SK-N-SH (cell line): Measurements from ENCODE around the gene PLK2. TPM values are rescaled to one million over a fixed set of nuclear protein-coding genes. Genes with fewer than 3 reads are reported as not detected.

Experiments
- CTCF ChIA-PET: fragments of 300-600, 350-600 bp; formaldehyde crosslinking; extraction: SDS; loops from one replicate; lab custom pipeline; 2021; lab: Yijun Ruan, JAX
- POLR2A ChIA-PET: fragments of 350-600 bp; sonication (Branson Sonifier 250); formaldehyde crosslinking; extraction: SDS; loops from one replicate; lab custom pipeline; 2020; ENCODE audit warnings: antibody characterized with exemption, inconsistent platforms; lab: Yijun Ruan, JAX
- DNase-seq: peaks from one replicate; pipeline ENCODE4 v3.0.0; 2012
- H2AFZ ChIP-seq: fragments of 200-600 bp; sonication (generic); 2 replicates; pipeline ENCODE4 v1.8.1; 2016; ENCODE audit warnings: antibody characterized with exemption, mild to moderate bottlenecking, low read depth
- H3F3A ChIP-seq: fragments of 200-600 bp; sonication (generic); replicated peaks from 2 replicates; pipeline ENCODE3; 2016; ENCODE audit warnings: antibody characterized with exemption, mild to moderate bottlenecking; ENCODE audit not compliant: insufficient read depth
- H3K27ac ChIP-seq, 2 experiments: fragments of 200-500 bp in 1 of 2; fragments of 200-600 bp in 1 of 2; sonication (Bioruptor generic) in 1 of 2; sonication (generic), shearing (Covaris generic) in 1 of 2; 2 replicates each; pipeline versions ENCODE4 v1.5.1 to v1.6.1; 2014 to 2016; ENCODE audit warnings: low read depth in 2 of 2, inconsistent platforms in 1 of 2, low read length in 1 of 2, mild to moderate bottlenecking in 1 of 2, mixed read lengths in 1 of 2
- H3K27me3 ChIP-seq: fragments of 200-600 bp; sonication (generic), shearing (Covaris generic); 2 replicates; pipeline ENCODE4 v1.6.1; 2016; ENCODE audit warnings: mixed run types; ENCODE audit not compliant: insufficient read depth
- H3K36me3 ChIP-seq, 2 experiments: fragments of 200-500 bp in 1 of 2; fragments of 200-600 bp in 1 of 2; sonication (Bioruptor generic) in 1 of 2; sonication (generic) in 1 of 2; replicated peaks in 1 of 2; 2 replicates each; pipeline versions ENCODE3 to v1.5.1; 2014 to 2016; ENCODE audit warnings: low read length in 1 of 2, mild to moderate bottlenecking in 1 of 2; ENCODE audit not compliant: insufficient read depth in 2 of 2, control insufficient read depth in 1 of 2
- H3K4me1 ChIP-seq, 2 experiments: fragments of 200-500 bp in 1 of 2; fragments of 200-600 bp in 1 of 2; sonication (Bioruptor generic) in 1 of 2; sonication (generic), shearing (Covaris generic) in 1 of 2; 2 replicates each; pipeline versions ENCODE4 v1.5.1 to v1.6.1; 2014 to 2016; ENCODE audit warnings: low read depth in 1 of 2, low read length in 1 of 2, mixed run types in 1 of 2; ENCODE audit not compliant: insufficient read depth in 2 of 2, control insufficient read depth in 1 of 2
- H3K4me2 ChIP-seq: fragments of 200-600 bp; sonication (generic), shearing (Covaris generic); 2 replicates; pipeline ENCODE4 v1.6.1; 2017; ENCODE audit warnings: mixed run types
- H3K4me3 ChIP-seq, 2 experiments: fragments of 200-500 bp in 1 of 2; fragments of 200-600 bp in 1 of 2; sonication (Bioruptor generic) in 1 of 2; sonication (generic), shearing (Covaris generic) in 1 of 2; 2 replicates each; pipeline versions ENCODE4 v1.5.1 to v1.8.1; 2014 to 2016; ENCODE audit warnings: low read depth in 2 of 2, inconsistent platforms in 1 of 2, low read length in 1 of 2, mild to moderate bottlenecking in 1 of 2, mixed read lengths in 1 of 2, moderate library complexity in 1 of 2
- H3K79me2 ChIP-seq: fragments of 200-600 bp; sonication (generic); 2 replicates; pipeline ENCODE4 v1.8.1; 2017; ENCODE audit warnings: mild to moderate bottlenecking; ENCODE audit not compliant: insufficient read depth
- H3K9ac ChIP-seq: fragments of 200-600 bp; sonication (generic); 2 replicates; pipeline ENCODE4 v1.6.1; 2017; ENCODE audit warnings: mixed run types
- H3K9me2 ChIP-seq: fragments of 200-600 bp; sonication (generic); 2 replicates; pipeline ENCODE4 v1.6.1; 2017; ENCODE audit warnings: mixed run types
- H3K9me3 ChIP-seq: fragments of 200-600 bp; sonication (generic); 2 replicates; pipeline ENCODE4 v1.6.1; 2017; ENCODE audit warnings: mixed run types, mild to moderate bottlenecking, moderate library complexity
- H4K20me1 ChIP-seq: fragments of 200-600 bp; sonication (generic); 2 replicates; pipeline ENCODE4 v1.6.1; 2017; ENCODE audit warnings: mild to moderate bottlenecking, mixed run types; ENCODE audit not compliant: insufficient read depth
- CHD2 ChIP-seq: fragments of 150-350 bp; IDR thresholded peaks from 2 replicates; pipeline ENCODE4 v1.6.1; 2018; ENCODE audit warnings: low read length; ENCODE audit not compliant: partially characterized antibody
- CTCF ChIP-seq: fragments of 200-600 bp; sonication (generic); IDR thresholded peaks from 2 replicates; pipeline ENCODE4 v1.6.1; 2017; ENCODE audit warnings: antibody characterized with exemption, mild to moderate bottlenecking, moderate library complexity
- ELF1 ChIP-seq: IDR thresholded peaks from 2 replicates; pipeline ENCODE4 v1.4.0; 2012
- FOXJ3 ChIP-seq: sonication (generic); formaldehyde crosslinking; IDR thresholded peaks from 2 replicates; pipeline ENCODE4 v1.5.1; 2020; ENCODE audit warnings: mild to moderate bottlenecking, missing genetic modification reagents
- GABPA ChIP-seq: IDR thresholded peaks from 2 replicates; pipeline ENCODE4 v1.4.0; 2012; ENCODE audit warnings: low read depth, mild to moderate bottlenecking
- MXI1 ChIP-seq: IDR thresholded peaks from 2 replicates; pipeline ENCODE4 v1.6.1; 2012; ENCODE audit warnings: mild to moderate bottlenecking, low read depth, low read length, improper control_type of control experiment
- NFIC ChIP-seq: IDR thresholded peaks from 2 replicates; pipeline ENCODE4 v1.4.0; 2012; ENCODE audit warnings: borderline replicate concordance
- NRF1 ChIP-seq: IDR thresholded peaks from 2 replicates; pipeline ENCODE4 v1.6.1; 2012; ENCODE audit warnings: low read depth, mild to moderate bottlenecking, low read length
- POLR2AphosphoS5 ChIP-seq: IDR thresholded peaks from 2 replicates; pipeline ENCODE4 v1.6.1; 2012; ENCODE audit warnings: low read depth, low read length
- RCOR1 ChIP-seq: fragments of 150-350 bp; IDR thresholded peaks from 2 replicates; pipeline ENCODE4 v1.6.1; 2017; ENCODE audit warnings: antibody characterized with exemption, low read length
- REST ChIP-seq: IDR thresholded peaks from 2 replicates; pipeline ENCODE4 v1.6.1; 2012; ENCODE audit warnings: mild to moderate bottlenecking, low read depth, low read length, moderate library complexity
- RXRA ChIP-seq: IDR thresholded peaks from 2 replicates; pipeline ENCODE4 v1.4.0; 2012; ENCODE audit warnings: low read depth, mild to moderate bottlenecking, borderline replicate concordance
- TAF1 ChIP-seq: IDR thresholded peaks from 2 replicates; pipeline ENCODE4 v1.6.1; 2012; ENCODE audit warnings: low read depth, mild to moderate bottlenecking, low read length, moderate library complexity, borderline replicate concordance
- TCF12 ChIP-seq: IDR thresholded peaks from 2 replicates; pipeline ENCODE4 v1.4.0; 2012
- WGBS: methylation state at CpG from one replicate; pipeline ENCODE4 v1.1.6; 2017; ENCODE audit warnings: low lambda C conversion rate; 5-methylcytosine and 5-hydroxymethylcytosine counted together
- polyA plus RNA-seq, 3 experiments: library from polyadenylated mRNA; depleted of rRNA; stranded (reverse); fragments of >200 nt; gene quantifications; 2 replicates each; pipeline ENCODE4 v1.2.3, GENCODE V29; 2012
- TF ChIP-seq, protein P1 (sequence below): fragments of 150-350 bp; IDR thresholded peaks from 2 replicates; pipeline ENCODE4 v1.6.1; 2016; ENCODE audit warnings: mild to moderate bottlenecking, low read depth, low read length

The PLK2 gene
- polyA plus RNA-seq, 1 of the 3 experiments (the other 2 are of a cell fraction): 157 TPM

- no peaks in the 10 kb centered on the region for H3K9me3 ChIP-seq
- H3K9me2 ChIP-seq: no peaks in the 10 kb centered on the region
- H3K4me3 ChIP-seq: no peak overlapping the region
- 78% methylated on average over 2 of the region's 2 CpGs for WGBS
- H3K4me2 ChIP-seq: no peak overlapping the region
- CTCF ChIA-PET: interaction anchor here (1.0 kb wide), 1 partner anchor 254 kb away, joined by 3 read pairs; no protein-coding TSS in a partner anchor
- no peak for DNase-seq
- H3K4me1 ChIP-seq: no peaks in the 10 kb centered on the region
- H3K27ac ChIP-seq: no peak overlapping the region
- H4K20me1 ChIP-seq: no peaks in the 10 kb centered on the region
- POLR2A ChIA-PET: no interaction called here
- H3K27me3 ChIP-seq: no peaks in the 10 kb centered on the region
- H3K9ac ChIP-seq: no peak overlapping the region
- H3K79me2 ChIP-seq: no peaks in the 10 kb centered on the region
- H2AFZ ChIP-seq: no peak overlapping the region
- no peaks in the 10 kb centered on the region for H3K36me3 ChIP-seq
- TF ChIP-seq POLR2AphosphoS5: no peak
- no peak for TF ChIP-seq ELF1
- no peak for TF ChIP-seq RXRA
- TF ChIP-seq, protein P1, sequence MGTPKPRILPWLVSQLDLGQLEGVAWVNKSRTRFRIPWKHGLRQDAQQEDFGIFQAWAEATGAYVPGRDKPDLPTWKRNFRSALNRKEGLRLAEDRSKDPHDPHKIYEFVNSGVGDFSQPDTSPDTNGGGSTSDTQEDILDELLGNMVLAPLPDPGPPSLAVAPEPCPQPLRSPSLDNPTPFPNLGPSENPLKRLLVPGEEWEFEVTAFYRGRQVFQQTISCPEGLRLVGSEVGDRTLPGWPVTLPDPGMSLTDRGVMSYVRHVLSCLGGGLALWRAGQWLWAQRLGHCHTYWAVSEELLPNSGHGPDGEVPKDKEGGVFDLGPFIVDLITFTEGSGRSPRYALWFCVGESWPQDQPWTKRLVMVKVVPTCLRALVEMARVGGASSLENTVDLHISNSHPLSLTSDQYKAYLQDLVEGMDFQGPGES: no peak
- TF ChIP-seq RCOR1: no peak
- TF ChIP-seq CHD2: no peak
- TF ChIP-seq GABPA: no peak
- TF ChIP-seq NRF1: no peak
- no peak for TF ChIP-seq NFIC
- no peaks in the 10 kb centered on the region for H3F3A ChIP-seq
Measured at GRCh38 chr5:58431832-58432231, 28.1 kb downstream of the PLK2 start.

DNA sequence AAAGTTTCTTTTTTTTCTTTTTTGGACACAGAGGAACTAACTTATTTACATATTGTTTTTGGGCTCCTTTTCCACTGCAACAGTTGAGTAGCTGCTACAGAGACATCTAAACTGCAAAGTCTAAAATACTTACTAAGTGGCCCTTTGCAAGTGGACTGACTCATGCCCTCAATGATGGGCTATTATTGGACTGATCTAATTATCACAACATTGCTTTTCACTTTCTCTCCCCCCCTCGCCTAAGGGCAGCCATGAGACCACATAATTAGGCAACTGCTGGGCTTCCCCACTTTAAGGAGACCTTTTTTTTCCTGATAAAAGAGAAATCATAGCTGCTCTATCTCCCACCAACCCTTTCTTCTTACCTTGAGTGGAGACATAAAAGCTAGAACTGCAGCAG is 47.0 kb downstream of the PLK2 start:
- Histone ChIP-seq H2AFZ (no peak overlapping the region), H3K9me2 (no peaks in the 10 kb centered on the region), H3K4me3 (no peak overlapping the region), H3F3A (no peaks in the 10 kb centered on the region), H3K27me3 (no peaks in the 10 kb centered on the region), H3K79me2 (no peaks in the 10 kb centered on the region), H3K9me3 (no peaks in the 10 kb centered on the region), H3K4me2 (no peak overlapping the region), H3K4me1 (peaks cover 2 to 13% of the 10 kb centered on the region in 2 experiments; a peak in 3 of 4 replicates), H3K36me3 (no peaks in the 10 kb centered on the region), H3K9ac (no peak overlapping the region), H4K20me1 (no peaks in the 10 kb centered on the region), H3K27ac (no peak overlapping the region)
- TF ChIP-seq, protein P1: no peak
- TF ChIP-seq TAF1: no peak
- WGBS: 52% methylated on average over 1 of the region's 1 CpG
- DNase-seq: peak; percentile 1
- ChIA-PET CTCF (no interaction called here), POLR2A (no interaction called here)

DNA sequence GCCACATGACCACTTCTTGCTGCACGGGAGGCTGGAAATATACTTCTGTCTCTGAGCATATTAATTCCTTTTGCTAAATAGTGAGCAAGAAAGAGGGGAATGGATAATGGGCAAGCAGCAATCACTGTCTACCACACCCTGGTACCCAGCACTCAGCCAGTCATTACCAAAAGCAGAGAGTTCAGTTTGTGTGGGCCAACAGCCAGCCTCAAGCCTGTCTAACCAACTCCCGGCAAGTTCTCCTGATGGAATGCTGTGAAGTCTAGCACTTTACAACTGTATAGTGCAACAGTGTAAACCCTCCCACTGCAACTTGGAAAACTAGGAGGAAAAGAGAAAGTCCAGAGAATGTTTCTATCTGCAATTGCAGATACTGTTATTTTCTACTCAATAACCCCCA is 47.8 kb downstream of the PLK2 start:
- no peak for DNase-seq
- Histone ChIP-seq H3K4me3 (no peak overlapping the region), H3F3A (peaks cover 8% of the 10 kb centered on the region), H4K20me1 (no peaks in the 10 kb centered on the region), H3K9me3 (no peaks in the 10 kb centered on the region), H3K79me2 (no peaks in the 10 kb centered on the region), H3K4me1 (peaks cover 2 to 13% of the 10 kb centered on the region in 2 experiments; a peak in 3 of 4 replicates), H3K27me3 (no peaks in the 10 kb centered on the region), H3K9me2 (no peaks in the 10 kb centered on the region), H3K36me3 (no peaks in the 10 kb centered on the region), H3K27ac (no peak overlapping the region), H2AFZ (no peak overlapping the region), H3K9ac (no peak overlapping the region), H3K4me2 (no peak overlapping the region)
- ChIA-PET CTCF (no interaction called here), POLR2A (no interaction called here)
- WGBS: 95% methylated on average over 2 of the region's 2 CpGs
- TF ChIP-seq NFIC (no peak), RXRA (no peak), TCF12 (no peak), FOXJ3 (no peak), MXI1 (no peak), CHD2 (no peak), CTCF (no peak), REST (no peak)
